K562 (cell line): ENCODE measurements around the gene LTBP4. TPM values are rescaled to one million over a fixed set of nuclear protein-coding genes. Genes with fewer than 3 reads are reported as not detected.

Experiments
- ASH1L ChIP-seq: fragments of 450-650 bp; IDR thresholded peaks from 2 replicates; pipeline ENCODE4 v1.6.1; 2018; ENCODE audit warnings: borderline replicate concordance, mild to moderate bottlenecking, low read depth; ENCODE audit not compliant: partially characterized antibody
- ETV6 ChIP-seq, 3 experiments: fragments of 150-350 bp in 1 of 3; sonication (generic) in 1 of 3; formaldehyde crosslinking in 1 of 3; IDR thresholded peaks; 2 replicates each; pipeline versions ENCODE4 v1.6.1 to v1.8.0; 2014 to 2022; ENCODE audit warnings: borderline replicate concordance in 2 of 3, low read depth in 2 of 3, antibody characterized with exemption in 1 of 3, low read length in 1 of 3, mild to moderate bottlenecking in 1 of 3, missing genetic modification reagents in 1 of 3
- L3MBTL2 ChIP-seq: fragments of 450-650 bp; IDR thresholded peaks from 2 replicates; pipeline ENCODE4 v1.6.1; 2016; ENCODE audit warnings: mild to moderate bottlenecking, moderate library complexity
- NFXL1 ChIP-seq: fragments of 450-650 bp; formaldehyde crosslinking; IDR thresholded peaks from 2 replicates; pipeline ENCODE4 v1.4.0; 2021; ENCODE audit warnings: mild to moderate bottlenecking
- RUNX1 ChIP-seq: sonication (generic); IDR thresholded peaks from 2 replicates; pipeline ENCODE4 v1.6.1; 2016; ENCODE audit warnings: antibody characterized with exemption, low read depth
- ZKSCAN8 ChIP-seq: fragments of 200-800 bp; sonication (Bioruptor generic); IDR thresholded peaks from 2 replicates; pipeline ENCODE4 v1.6.1; 2016; ENCODE audit warnings: missing genetic modification characterization, missing compliant biosample characterization
- ZNF644 ChIP-seq: fragments of 200-800 bp; sonication (Bioruptor generic); IDR thresholded peaks from 2 replicates; pipeline ENCODE4 v1.6.1; 2016; ENCODE audit warnings: low read depth, missing genetic modification characterization, missing compliant biosample characterization
- ZSCAN29 ChIP-seq: fragments of 450-650 bp; IDR thresholded peaks from 2 replicates; pipeline ENCODE4 v1.6.1; 2017
- polyA plus RNA-seq, 8 experiments: library from polyadenylated mRNA; depleted of rRNA in 4 of 8; stranded (reverse) in 5 of 8; unstranded in 3 of 8; fragments of >200 nt; fragmentation: Nextera tagmentation in 2 of 8; fragmentation: Illumina TruSeq in 1 of 8; extraction: Ambion mirVana in 2 of 8; extraction: Trizol in 1 of 8; gene quantifications; 2 replicates each; pipeline versions ENCODE4 v1.2.1 to v1.2.3, GENCODE V29; 2011 to 2014; ENCODE audit warnings: inconsistent platforms in 1 of 8, missing spikeins in 1 of 8
- total RNA-seq, 7 experiments: library from RNA; depleted of rRNA in 6 of 7; stranded (reverse); fragments of >200 nt in 6 of 7; fragmentation: Illumina TruSeq in 2 of 7; extraction: Trizol in 2 of 7; gene quantifications; 2 replicates each; pipeline versions ENCODE4 v1.2.1 to v1.2.3, GENCODE V29; 2011 to 2021; ENCODE audit warnings: low replicate concordance in 1 of 7
- TF ChIP-seq, protein P1 (sequence below): IDR thresholded peaks from 2 replicates; pipeline ENCODE4 v1.6.1; 2011; ENCODE audit not compliant: insufficient read length; ENCODE audit errors: extremely low read depth
- TF ChIP-seq, protein P2 (sequence below): fragments of 150-350 bp; IDR thresholded peaks from 2 replicates; pipeline ENCODE4 v1.6.1; 2014; ENCODE audit warnings: low read depth, mild to moderate bottlenecking, low read length, borderline replicate concordance
- TF ChIP-seq, protein P3 (sequence below): fragments of 250-450 bp; sonication (Bioruptor Pico); IDR thresholded peaks from 2 replicates; pipeline ENCODE4 v1.8.0; 2021; ENCODE audit warnings: mild to moderate bottlenecking, moderate library complexity
- TF ChIP-seq, protein P4 (sequence below): sonication (generic); formaldehyde crosslinking; IDR thresholded peaks from 2 replicates; pipeline ENCODE4 v1.9.0; 2022; ENCODE audit warnings: mild to moderate bottlenecking, missing genetic modification reagents
- TF ChIP-seq, protein P5 (sequence below): fragments of 150-350 bp; conservative IDR thresholded peaks from 2 replicates; pipeline ENCODE4 v1.6.1; 2014; ENCODE audit warnings: low read length

LTBP4 gene
- total and polyA plus RNA-seq, 9 of the 15 experiments (the other 6 are each of a cell fraction or from before 2014, with no cell fraction given) = 0.35 to 160 (median 31.6) TPM

DNA sequence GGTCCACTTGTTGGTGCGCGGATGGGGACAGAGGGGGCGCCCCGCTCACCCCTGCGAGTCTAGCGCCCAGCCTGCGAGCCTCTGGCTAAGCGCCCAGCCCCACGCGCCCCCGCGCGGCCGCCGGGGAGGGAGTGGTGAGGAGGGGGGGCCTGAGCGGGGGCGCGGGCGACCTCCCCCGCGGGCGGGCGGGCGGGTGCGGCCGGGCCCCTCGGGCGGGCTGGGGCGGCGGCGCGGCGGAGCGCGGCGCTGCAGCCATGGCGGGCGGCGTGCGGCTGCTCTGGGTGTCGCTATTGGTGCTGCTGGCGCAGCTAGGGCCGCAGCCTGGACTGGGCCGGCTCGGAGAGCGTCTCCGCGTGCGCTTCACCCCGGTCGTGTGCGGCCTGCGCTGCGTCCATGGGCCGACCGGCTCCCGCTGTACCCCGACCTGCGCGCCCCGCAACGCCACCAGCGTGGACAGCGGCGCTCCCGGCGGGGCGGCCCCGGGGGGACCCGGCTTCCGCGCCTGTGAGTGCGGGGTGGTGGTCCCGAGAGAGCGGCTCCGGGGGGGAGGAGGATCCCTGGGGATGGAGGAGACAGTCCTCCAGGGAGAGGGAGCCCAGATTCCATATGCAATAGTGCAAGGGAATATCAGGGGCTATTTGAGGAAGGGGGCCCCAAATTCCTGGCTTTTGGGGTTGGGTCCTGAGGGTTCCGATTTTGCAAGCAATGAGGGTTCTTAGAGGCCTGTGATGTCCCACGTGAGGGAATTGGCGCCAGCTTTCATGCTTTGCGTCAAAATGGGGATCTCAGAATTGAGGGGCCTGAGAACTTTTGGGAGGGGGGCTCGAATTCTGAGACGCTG is at the start of gene LTBP4 (continued):
- TF ChIP-seq ETV6 (IDR thresholded peaks at IDR 0.05; ENCODE audit: borderline replicate concordance in 1 of 2, low read depth in 2 of 2, low read length in 1 of 2) (no peak), ETV6 (CRISPR knock-in tag; IDR thresholded peaks at IDR 0.05; ENCODE audit: borderline replicate concordance) (no peak), ZNF644 (tag) (no peak), RUNX1 (no peak), NFXL1 (no peak), ASH1L (no peak), ZKSCAN8 (CRISPR knock-in tag) (no peak), ZSCAN29 (no peak), L3MBTL2 (no peak; the same call in 1 of the 2 replicates)
- TF ChIP-seq, protein P1, sequence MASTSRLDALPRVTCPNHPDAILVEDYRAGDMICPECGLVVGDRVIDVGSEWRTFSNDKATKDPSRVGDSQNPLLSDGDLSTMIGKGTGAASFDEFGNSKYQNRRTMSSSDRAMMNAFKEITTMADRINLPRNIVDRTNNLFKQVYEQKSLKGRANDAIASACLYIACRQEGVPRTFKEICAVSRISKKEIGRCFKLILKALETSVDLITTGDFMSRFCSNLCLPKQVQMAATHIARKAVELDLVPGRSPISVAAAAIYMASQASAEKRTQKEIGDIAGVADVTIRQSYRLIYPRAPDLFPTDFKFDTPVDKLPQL = no peak
- TF ChIP-seq, protein P2, sequence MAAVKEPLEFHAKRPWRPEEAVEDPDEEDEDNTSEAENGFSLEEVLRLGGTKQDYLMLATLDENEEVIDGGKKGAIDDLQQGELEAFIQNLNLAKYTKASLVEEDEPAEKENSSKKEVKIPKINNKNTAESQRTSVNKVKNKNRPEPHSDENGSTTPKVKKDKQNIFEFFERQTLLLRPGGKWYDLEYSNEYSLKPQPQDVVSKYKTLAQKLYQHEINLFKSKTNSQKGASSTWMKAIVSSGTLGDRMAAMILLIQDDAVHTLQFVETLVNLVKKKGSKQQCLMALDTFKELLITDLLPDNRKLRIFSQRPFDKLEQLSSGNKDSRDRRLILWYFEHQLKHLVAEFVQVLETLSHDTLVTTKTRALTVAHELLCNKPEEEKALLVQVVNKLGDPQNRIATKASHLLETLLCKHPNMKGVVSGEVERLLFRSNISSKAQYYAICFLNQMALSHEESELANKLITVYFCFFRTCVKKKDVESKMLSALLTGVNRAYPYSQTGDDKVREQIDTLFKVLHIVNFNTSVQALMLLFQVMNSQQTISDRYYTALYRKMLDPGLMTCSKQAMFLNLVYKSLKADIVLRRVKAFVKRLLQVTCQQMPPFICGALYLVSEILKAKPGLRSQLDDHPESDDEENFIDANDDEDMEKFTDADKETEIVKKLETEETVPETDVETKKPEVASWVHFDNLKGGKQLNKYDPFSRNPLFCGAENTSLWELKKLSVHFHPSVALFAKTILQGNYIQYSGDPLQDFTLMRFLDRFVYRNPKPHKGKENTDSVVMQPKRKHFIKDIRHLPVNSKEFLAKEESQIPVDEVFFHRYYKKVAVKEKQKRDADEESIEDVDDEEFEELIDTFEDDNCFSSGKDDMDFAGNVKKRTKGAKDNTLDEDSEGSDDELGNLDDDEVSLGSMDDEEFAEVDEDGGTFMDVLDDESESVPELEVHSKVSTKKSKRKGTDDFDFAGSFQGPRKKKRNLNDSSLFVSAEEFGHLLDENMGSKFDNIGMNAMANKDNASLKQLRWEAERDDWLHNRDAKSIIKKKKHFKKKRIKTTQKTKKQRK = no peak
- TF ChIP-seq, protein P3, sequence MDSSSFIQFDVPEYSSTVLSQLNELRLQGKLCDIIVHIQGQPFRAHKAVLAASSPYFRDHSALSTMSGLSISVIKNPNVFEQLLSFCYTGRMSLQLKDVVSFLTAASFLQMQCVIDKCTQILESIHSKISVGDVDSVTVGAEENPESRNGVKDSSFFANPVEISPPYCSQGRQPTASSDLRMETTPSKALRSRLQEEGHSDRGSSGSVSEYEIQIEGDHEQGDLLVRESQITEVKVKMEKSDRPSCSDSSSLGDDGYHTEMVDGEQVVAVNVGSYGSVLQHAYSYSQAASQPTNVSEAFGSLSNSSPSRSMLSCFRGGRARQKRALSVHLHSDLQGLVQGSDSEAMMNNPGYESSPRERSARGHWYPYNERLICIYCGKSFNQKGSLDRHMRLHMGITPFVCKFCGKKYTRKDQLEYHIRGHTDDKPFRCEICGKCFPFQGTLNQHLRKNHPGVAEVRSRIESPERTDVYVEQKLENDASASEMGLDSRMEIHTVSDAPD (CRISPR knock-in tag) = no peak
- TF ChIP-seq, protein P4, sequence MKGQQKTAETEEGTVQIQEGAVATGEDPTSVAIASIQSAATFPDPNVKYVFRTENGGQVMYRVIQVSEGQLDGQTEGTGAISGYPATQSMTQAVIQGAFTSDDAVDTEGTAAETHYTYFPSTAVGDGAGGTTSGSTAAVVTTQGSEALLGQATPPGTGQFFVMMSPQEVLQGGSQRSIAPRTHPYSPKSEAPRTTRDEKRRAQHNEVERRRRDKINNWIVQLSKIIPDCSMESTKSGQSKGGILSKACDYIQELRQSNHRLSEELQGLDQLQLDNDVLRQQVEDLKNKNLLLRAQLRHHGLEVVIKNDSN (CRISPR knock-in tag) = peak; percentile 39; the same call in 1 of the 2 replicates
- TF ChIP-seq, protein P5, sequence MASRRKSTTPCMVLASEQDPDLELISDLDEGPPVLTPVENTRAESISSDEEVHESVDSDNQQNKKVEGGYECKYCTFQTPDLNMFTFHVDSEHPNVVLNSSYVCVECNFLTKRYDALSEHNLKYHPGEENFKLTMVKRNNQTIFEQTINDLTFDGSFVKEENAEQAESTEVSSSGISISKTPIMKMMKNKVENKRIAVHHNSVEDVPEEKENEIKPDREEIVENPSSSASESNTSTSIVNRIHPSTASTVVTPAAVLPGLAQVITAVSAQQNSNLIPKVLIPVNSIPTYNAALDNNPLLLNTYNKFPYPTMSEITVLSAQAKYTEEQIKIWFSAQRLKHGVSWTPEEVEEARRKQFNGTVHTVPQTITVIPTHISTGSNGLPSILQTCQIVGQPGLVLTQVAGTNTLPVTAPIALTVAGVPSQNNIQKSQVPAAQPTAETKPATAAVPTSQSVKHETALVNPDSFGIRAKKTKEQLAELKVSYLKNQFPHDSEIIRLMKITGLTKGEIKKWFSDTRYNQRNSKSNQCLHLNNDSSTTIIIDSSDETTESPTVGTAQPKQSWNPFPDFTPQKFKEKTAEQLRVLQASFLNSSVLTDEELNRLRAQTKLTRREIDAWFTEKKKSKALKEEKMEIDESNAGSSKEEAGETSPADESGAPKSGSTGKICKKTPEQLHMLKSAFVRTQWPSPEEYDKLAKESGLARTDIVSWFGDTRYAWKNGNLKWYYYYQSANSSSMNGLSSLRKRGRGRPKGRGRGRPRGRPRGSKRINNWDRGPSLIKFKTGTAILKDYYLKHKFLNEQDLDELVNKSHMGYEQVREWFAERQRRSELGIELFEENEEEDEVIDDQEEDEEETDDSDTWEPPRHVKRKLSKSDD = no peak
